Myocyte (in vitro differentiated cells): ENCODE measurements around the gene LHX4. TPM values are rescaled to one million over a fixed set of nuclear protein-coding genes. Genes with fewer than 3 reads are reported as not detected.

Experiments used
- DNase-seq: peaks from one replicate; pipeline ENCODE4 v3.0.0-alpha.2; 2012; ENCODE audit warnings: low read depth
- total RNA-seq: library from RNA; depleted of rRNA; stranded (reverse); fragments of >200 nt; gene quantifications from 2 replicates; pipeline ENCODE4 v1.2.3, GENCODE V29; 2014

The LHX4 gene
- total RNA-seq, 1 donor from 2014 or later, result 0.40 TPM

DNA sequence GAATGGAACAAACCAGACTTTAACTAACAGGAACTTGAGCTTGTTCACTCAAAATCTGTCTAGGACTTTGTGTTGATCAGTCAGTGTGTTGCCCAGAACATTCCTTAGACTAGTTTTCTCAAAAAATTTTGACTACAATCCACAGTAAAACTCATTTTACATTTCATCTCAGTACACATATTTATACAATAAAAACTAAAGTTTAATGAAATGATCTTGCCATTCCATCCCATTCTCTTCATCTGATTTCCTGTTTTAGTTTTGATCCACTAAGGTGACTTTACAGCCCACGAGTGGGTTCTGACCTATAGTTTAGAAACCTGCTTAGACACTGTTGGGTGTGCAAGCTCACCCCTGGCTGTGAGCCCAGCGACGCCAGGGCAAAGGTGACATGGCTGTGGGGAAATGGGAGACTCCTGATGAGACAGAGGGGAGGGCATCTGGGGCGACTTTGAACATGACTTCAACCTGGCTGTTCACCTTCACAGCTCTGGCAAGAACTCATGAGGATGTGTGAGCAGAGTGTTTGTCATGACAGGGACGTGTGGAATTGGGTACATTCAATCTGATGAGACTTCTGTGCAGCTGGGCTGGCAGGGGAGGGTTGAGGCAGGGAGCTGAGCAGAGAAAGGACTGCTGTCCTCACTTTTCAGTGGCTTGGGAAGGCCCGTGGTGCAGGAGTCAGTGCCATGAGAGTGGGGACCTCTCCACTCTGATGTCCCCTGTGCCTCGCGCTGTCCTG lies 40.6 kb downstream of the LHX4 start:
- DNase-seq, result no peak

DNA sequence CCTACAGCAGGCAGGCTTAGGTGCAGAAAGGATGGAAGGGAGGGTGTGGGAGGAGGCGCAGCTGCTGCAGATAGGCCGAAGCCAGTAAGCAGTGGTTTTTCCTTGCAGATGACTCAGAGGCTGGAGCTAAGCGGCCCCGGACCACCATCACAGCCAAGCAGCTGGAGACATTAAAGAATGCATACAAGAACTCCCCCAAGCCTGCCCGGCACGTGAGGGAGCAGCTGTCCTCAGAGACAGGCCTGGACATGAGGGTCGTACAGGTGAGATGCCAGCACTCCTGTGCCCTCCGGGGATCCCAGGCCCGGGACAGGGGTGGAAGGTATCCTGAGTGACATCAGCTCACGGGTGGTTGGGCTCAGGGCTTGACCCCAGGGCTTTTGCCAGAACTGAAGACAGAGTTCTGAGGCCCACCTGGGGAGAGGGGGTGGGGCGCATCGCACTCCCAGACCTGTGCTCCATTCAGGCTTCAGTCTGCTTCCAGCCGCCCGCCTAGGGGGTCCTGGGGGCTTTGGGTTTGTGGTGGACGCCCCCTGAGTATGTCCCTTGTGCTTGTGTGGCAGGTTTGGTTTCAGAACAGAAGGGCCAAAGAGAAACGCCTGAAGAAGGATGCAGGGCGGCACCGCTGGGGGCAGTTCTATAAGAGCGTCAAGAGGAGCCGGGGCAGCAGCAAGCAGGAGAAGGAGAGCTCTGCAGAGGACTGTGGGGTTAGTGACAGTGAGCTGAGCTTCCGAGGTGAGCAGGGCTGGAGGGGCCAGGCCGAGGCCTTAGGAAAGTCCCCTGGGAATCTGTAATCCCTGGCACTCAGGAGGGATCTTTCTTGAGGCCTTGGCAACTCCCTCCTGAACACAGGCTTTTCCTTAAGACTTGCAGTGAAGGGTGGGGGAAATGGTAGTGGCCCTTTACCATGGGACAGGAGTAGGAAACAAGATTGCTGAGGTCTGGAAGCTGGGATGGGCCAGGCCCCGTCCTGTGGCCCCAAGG lies 41.5 kb downstream of the LHX4 start:
- peak; percentile 91 for DNase-seq

DNA sequence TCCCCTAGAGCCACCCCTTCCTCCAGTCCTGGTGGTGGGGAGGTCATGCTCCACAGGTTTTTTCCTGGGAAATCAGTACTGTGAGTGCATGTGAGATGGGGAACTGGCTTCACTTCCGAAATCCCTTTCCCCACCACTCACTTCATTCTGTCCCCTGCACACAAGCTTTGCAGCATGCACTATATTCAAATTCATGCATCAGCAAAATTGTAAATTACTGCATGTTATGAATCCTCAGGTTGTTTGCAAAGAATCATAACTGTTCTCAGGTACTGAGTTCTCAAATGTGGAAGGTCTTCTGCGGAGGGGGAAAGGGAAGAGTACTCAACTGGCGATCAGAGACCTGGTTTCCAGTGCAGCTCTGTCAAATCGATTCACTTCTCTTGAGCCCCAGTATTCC lies 42.3 kb downstream of the LHX4 start:
- no peak for DNase-seq

DNA sequence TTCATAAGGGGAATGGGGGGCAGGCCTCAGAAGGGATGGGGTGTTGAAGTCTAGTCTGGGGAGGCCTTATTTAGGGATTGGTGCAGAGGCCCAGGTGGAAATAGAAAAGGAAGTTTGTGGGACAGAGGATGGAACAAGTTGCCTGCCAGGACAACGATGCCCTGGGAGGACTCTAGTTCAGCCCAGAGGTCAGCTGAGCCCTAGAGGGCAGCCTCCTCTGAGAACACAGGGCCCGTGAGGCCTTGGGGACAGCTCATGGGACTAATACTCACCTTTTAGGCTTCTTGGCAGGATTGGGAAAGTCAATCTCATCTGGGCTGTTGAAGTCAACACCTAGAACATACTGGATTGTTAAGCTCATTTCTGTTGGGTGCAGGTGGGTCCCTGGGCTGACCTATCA lies 43.0 kb downstream of the LHX4 start:
- DNase-seq, result no peak

DNA sequence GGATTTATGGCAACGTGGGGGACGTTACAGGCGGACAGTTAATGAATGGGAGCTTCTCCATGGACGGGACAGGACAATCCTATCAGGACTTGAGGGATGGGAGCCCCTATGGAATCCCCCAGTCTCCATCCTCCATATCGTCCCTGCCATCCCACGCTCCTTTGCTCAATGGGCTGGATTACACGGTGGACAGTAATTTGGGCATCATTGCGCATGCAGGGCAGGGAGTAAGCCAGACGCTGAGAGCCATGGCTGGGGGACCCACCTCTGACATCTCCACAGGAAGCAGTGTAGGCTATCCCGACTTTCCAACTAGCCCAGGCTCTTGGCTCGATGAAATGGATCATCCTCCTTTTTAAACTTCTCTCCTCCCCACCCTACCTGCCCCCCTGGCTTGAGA lies 44.2 kb downstream of the LHX4 start:
- no peak for DNase-seq

DNA sequence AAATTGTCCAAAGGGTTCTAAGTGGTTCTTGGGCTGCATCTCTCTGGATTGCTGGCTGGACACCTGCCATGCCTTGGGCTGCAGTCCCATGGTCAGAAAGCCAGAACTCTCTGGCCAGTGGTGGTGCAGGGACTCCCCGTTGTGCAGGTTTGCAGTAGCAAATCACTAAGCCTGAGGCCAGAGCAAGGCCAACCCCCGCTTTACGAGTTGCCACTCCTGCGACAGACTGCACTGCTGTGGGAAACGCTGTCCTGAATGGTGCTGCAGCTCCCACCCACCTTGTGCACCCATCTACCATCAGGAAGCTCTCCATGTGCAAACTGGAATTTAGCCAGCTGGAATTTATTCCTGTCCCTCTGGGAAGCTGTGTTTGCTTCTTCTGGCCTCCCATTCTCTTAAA lies 45.7 kb downstream of the LHX4 start:
- no peak for DNase-seq

DNA sequence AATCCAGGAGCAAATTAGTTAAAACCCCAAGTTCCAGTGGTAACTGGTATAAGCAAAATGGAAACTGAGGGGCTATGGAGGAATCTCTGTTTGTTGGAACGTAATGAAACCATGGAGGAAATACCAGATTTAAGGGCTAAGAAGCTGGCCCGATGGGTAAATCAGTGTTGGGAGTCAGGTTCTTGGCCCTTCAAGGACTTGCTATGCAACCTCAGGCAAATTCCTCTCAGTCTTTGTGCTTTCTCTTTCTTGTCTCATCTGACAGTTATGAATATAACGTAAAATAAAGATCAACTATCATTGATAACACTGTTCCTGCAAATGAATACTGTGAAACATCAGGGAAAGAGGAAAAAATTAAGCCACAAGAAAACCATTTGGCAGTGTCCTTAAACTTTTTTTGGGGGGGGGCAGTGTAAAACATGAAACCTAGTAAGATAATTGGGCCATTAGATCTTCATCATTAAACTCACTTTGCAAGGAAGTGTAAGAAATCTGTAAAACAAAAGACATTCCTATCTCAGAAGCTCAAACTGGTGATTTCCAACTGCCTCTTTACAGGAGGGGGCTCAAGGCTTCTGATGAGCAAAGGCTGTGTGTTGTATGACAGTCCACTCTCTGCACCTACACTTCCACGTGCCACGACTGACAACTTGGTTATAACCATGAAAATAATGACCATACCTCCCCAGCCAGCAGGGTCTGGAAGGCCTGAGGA lies 47.6 kb downstream of the LHX4 start:
- DNase-seq, result no peak

DNA sequence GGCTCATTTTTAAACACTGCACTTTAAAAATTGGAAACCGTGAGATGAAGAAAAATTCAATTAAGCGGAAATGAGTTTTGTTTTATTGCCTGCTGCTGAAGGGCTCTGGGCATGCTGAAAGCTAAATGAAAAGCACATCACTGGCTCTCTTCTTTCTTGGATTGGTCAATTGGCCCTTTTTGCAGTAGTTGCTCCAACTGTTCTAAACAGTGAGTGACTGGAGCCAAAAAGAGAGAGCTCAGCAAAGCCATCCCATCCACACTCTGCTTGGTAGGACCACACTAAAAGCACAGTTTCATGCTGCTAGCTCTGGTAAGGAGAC lies 48.1 kb downstream of the LHX4 start:
- DNase-seq, result no peak

DNA sequence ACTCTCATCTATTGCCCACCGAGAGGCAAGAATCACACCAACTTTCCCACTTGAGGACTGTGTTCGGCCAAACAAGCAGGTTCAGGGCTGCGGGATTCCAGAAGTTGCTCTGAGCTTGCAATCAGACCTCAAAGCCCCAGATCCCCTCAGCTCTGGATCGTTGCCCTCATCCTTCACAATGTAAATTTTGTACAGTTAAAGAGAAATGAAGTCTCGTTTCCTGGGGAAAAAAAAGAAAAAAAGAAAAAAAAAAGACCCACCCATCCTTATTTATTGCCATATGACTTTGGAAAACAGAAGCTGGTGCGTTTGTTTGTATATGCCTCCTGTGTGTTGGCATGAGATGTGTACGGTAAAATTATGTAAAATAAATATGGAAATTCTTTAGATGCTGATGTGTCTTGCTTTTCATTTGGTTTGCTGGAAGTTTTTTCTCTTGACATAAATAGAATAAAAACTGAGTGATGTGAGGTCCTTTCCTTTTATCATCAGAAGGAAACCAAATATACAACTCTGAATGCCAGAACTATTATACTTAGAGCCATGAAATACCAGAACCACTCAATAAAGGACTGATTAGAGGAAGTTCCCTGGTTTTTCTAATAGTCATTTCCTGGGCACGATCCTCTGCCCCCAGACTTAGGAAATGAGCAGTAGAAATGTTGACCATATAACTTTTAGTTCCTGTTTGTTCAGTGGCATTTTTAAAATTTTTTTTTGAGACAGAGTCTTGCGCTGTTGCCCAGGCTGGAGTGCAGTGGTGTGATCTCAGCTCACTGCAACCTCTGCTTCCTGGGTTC lies 48.7 kb downstream of the LHX4 start:
- no peak for DNase-seq

DNA sequence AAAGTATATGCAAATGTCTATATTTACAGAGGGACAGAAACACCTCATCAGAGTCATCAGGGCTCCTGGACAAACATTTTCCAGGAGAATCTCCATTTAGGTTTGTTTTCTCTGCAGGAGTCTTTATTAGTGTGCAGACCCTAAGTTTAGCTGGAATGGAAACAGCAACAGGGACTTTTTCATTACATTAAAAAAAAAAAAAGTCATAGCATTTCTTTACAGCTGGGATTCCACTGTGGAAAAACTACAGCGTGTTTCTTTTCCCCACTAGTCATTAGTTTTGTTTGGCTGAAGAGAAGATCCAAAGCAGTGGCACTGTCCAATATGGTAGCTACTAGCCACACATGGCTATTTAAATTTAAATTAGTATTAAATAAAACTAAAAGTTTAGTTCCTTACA lies 49.6 kb downstream of the LHX4 start:
- no peak for DNase-seq

DNA sequence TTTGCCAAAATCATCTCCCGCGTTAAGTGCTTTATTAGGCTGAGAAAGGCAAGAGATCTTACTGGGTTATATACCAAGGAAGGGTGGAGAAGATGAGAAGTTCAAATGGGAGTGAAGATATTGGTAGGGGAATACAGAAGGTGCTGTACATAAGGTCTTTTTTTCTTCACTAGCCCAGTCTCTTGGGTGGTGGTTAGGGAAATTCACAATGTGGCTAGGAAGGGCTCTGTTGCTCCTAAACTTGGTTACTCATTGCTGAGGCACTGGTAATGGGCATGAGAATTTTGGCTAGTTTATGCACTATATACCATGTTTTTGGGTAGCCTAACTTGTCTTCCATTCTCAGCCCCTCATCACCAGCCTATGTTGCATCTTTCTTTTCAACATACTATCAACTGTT lies 50.6 kb downstream of the LHX4 start:
- no peak for DNase-seq

DNA sequence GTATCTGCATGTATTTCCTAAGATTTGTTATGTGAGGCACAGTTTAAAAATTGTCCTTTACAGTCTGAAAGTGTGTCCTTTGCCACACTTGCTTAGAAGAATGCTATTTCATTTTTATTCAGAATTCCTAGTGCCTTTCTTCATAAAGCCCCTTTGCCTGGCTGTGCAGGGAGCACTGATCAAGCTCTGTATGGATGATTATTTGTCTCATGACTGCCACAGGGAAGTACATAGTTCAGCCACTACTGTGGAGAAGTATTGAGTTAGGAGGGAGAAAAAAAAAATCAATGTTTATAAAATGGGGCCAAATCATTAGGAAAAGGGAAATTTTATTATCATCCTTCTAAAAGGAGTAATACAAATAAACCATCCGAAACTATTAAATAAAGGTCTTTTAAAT lies 51.4 kb downstream of the LHX4 start:
- DNase-seq, result no peak

DNA sequence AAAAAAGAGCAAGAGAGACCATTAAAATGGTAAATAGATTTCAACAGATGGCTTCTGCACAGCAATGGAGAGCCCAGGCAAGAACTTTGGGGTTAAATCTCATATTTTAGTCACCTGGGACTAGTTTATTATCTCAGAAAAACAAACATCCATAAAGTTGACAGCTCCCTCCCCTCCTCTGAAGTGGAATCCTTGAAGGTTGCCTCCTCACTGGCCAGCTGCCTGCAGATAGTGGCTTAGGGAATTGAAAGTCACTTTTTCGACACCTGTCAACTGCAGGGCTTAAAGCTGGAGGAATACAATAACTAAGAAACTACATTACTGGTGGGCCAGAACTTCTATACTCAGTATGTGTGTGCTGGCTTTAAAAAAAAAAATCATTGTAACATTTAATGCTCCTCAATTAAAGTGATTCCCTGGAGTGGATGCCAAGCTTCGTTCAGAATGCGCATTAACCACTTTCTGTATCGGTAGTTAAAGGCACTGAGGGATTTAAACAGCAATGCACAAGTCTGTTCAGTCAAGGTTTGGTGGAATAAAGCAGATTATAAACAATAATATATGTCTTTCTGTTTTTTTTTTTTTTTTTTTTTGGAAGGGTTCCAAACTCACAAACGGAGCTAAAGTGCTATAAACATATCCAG lies 52.5 kb downstream of the LHX4 start:
- peak; percentile 25 for DNase-seq

DNA sequence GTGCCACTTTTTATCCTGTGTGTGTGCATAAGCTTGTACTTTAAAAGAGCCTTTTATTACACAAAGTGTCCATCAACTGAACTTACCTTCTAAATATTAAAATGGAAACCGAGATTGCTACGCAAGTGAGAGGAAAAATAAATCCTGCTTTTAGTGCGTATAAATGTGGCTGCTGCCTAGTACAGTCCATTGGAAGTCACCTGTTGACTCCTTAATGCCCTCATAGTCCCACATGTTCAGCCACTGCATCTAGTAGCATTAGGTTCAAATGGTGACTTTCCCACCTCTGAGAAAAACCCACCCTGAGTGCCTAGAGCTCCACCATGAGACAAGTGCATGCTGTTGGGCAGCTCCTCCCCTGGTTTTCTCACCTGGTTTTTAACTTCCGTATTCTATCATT lies 53.0 kb downstream of the LHX4 start:
- DNase-seq, result no peak

DNA sequence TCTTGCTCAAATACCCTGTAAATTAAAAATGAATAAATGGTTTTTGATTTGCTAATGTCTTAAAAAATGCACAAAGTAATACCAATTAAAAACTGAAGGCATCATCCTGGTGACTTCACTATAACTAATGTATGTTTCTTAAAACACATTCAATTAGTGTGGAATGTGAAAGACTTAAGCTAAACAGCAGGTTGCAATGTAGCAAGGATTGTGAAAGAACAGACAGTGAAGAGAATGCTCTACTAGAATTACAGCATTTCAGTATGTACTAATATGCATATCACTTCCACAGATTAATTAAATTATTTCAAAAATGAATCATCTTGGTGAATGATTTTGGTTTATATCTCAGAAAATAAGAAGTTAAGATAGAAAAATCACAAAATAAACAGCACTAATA lies 56.4 kb downstream of the LHX4 start:
- no peak for DNase-seq

DNA sequence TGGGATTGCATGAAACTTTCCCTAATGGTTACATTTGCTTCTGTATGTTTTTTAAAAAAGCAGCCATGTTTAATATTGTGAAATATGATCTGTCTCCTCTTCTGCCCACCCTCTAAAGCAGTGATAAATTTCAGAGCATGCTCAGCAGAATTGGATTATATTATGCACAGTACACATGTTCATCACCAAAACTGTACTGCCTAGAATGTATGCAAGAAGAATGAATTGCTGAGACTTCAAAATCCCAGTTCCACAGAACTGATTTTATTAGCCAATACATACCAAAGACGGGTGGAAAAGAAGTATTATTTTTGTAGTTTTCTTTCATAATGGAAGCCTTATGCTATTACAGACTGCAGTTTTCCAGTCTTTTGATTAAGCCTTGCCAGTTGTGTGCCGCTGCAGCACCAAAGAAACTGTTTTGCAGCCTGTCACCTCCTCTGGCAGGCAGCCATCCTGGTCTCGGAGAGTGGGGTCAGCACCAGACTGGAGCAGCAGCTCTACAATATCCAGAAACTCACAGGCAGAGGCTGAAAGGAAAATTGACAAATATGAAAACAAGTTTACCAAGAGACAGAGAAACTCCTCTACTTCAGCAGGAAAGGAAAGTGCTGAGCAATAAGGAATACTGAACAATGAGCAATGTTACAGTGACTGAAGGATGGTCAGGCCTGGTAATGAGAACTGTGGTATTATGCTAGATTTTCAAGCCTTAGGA lies 58.1 kb downstream of the LHX4 start:
- DNase-seq, result no peak

DNA sequence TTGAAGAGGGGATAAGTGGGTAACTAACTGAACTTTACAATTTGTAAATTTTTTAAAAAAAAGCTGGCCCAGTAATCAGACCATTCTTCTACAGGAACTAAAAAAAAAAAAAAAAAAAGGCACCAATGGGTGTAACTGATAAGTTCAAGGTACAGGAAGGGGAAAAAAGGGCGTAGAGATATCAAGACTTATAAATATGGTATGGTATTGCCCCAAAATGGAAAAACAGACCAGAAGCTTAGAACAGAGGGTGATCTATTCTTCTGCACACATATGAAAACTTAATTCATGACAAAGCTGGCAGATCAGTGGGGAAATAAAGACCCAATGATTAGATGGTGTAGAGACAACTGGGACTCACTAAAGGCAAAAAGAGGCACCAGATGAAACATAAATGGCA lies 58.9 kb downstream of the LHX4 start:
- DNase-seq, result no peak

DNA sequence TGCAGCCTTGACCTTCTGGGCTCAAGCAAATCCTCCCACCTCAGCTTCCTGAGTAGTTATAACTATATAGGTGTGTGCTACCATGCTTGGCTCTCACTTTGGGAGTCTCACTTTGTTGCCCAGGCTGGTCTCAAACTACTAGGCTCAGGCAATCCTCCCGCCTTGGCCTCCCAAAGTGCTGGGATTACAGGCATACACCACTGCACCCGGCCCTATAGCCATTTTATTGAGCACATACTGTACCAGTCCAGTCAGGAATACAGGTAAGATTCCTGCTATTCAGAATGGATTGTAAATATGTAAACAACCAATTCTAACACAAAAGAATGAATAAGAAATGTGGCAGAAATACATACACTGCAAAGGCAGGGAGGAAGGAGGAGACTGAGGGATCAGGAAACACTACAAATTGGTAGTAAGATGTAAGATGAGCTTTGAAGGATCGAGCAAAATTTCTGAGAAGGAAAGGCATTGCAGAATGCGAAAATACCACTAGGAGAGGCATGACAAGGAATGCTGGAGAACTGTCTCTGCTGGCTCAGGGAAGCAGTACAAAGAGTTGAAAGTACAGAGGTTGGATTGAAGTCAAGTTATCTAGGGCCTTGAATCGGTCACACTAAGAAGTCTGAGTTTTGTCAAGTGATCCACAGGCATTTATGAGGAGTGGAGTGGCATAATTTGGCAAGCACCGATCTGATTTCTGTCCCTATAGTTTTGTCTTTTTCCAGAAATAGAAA lies 60.4 kb downstream of the LHX4 start:
- DNase-seq, result no peak

DNA sequence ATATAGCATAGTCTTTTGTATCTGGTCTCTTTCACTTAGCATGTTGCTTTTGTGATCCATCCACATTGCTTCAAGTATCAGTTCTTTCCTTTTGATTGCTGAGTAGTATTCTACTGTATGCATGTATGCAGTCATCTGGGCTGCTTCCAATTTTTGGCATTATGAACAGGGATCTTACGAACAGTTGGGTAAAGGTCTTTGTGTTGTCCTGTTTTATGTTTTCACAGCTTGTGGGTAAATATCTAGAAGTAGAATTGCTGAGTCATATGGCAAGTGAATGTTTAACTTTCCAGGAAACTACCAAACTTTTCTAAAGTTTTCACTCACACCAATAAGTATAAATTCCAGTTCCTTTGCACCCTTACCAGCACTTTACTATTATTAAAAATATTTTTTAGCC lies 60.9 kb downstream of the LHX4 start:
- DNase-seq, result no peak
